IgD-negative memory B cell (primary cell): Measurements from ENCODE around the gene EI24. TPM values are rescaled to one million over a fixed set of nuclear protein-coding genes. Genes with fewer than 3 reads are reported as not detected.
"Not testable (repeated sequence)": the region's sequence is repeated elsewhere in the genome, so short reads cannot be mapped to it uniquely, and the experiment has no call there.

Source experiments
- H3K27ac Mint-ChIP-seq, 3 donors: one replicate each; pipeline ENCODE4 v1.8.0; 2020 to 2022; ENCODE audit warnings: mild to moderate bottlenecking in 3 of 3, mixed read lengths in 3 of 3, moderate library complexity in 1 of 3
- H3K27me3 Mint-ChIP-seq: one replicate; pipeline ENCODE4 v1.8.0; 2021; ENCODE audit warnings: mixed read lengths
- H3K36me3 Mint-ChIP-seq: one replicate; pipeline ENCODE4 v1.8.0; 2020; ENCODE audit warnings: mild to moderate bottlenecking, mixed read lengths
- H3K4me1 Mint-ChIP-seq, 3 donors: one replicate each; pipeline ENCODE4 v1.8.0; 2020 to 2022; ENCODE audit warnings: mixed read lengths in 3 of 3, mild to moderate bottlenecking in 1 of 3
- H3K4me3 Mint-ChIP-seq, 4 donors: one replicate each; pipeline ENCODE4 v1.8.0; 2020 to 2022; ENCODE audit warnings: mild to moderate bottlenecking in 4 of 4, mixed read lengths in 4 of 4, moderate library complexity in 3 of 4
- H3K9me3 Mint-ChIP-seq, 3 donors: one replicate each; pipeline ENCODE4 v1.8.0; 2020 to 2021; ENCODE audit warnings: mixed read lengths in 3 of 3, mild to moderate bottlenecking in 1 of 3
- polyA plus RNA-seq: library from polyadenylated mRNA; unstranded; fragments of 300-500 nt; fragmentation: Illumina TruSeq; gene quantifications from one replicate; pipeline ENCODE4 v1.2.3, GENCODE V29; 2021

Gene EI24
- polyA plus RNA-seq, 1 donor from 2014 or later, result 41.8 TPM

DNA sequence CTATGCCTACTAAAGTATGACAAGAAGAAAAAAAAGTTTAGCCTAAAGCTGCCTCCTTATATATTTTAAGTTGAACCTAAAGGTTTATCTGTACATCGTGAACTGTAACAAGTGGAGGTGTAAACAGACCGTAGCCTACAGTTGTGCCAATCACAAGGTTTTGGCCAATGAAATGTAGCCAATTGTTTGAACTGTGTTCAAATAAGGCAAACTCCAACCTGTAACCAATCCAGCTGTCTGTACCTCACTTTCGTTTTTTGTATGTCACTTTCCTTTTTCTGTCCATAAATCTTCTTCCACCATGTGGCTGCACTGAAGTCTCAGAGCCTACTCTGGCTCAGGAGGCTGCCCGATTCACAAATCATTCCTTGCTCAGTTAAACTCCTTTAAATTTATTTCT is 6.8 kb upstream of the EI24 start:
- Mint-ChIP-seq H3K27ac (no peak overlapping the region), H3K9me3 (no peaks in the 10 kb centered on the region), H3K36me3 (no peaks in the 10 kb centered on the region), H3K4me3 (no peak overlapping the region), H3K4me1 (no peaks in the 10 kb centered on the region), H3K27me3 (no peaks in the 10 kb centered on the region)

- Mint-ChIP-seq H3K4me3 (no peak overlapping the region), H3K27ac (no peak overlapping the region), H3K4me1 (peaks cover 0 to 2% (median 0%) of the 10 kb centered on the region in 3 donors), H3K9me3 (no peaks in the 10 kb centered on the region), H3K36me3 (no peaks in the 10 kb centered on the region), H3K27me3 (no peaks in the 10 kb centered on the region)
Measured at GRCh38 chr11:125564357-125564756, 4.9 kb upstream of the EI24 start.

GRCh38 chr11:125566235-125566634 is 3.0 kb upstream of the EI24 start:
- Mint-ChIP-seq H3K4me3 (peak overlapping the region in 1 of 4 donors; percentile 88), H3K27ac (no peak overlapping the region), H3K36me3 (peaks cover 1% of the 10 kb centered on the region)

GRCh38 chr11:125569915-125570621 is 791 bp downstream of the EI24 start:
- Mint-ChIP-seq H3K27me3 (no peaks in the 10 kb centered on the region), H3K4me3 (peak overlapping the region; percentile 88 to 95 (median 94)), H3K27ac (peak overlapping the region; percentile 61 to 92 (median 62)), H3K36me3 (peaks cover 1% of the 10 kb centered on the region), H3K9me3 (no peaks in the 10 kb centered on the region), H3K4me1 (peaks cover 14 to 17% (median 16%) of the 10 kb centered on the region in 3 donors)

More at GRCh38 chr11:125566235-125566634, 3.0 kb upstream of the EI24 start:
- peaks cover 13 to 15% (median 14%) of the 10 kb centered on the region in 3 donors for H3K4me1 Mint-ChIP-seq
- no peaks in the 10 kb centered on the region for H3K9me3 Mint-ChIP-seq
- H3K27me3 Mint-ChIP-seq, result no peaks in the 10 kb centered on the region

- no peaks in the 10 kb centered on the region for H3K27me3 Mint-ChIP-seq
- H3K4me1 Mint-ChIP-seq, result peaks cover 14 to 17% (median 16%) of the 10 kb centered on the region in 3 donors
- peak overlapping the region in 3 of 4 donors; percentile 60 to 88 (median 79) for H3K4me3 Mint-ChIP-seq
- H3K9me3 Mint-ChIP-seq, result no peaks in the 10 kb centered on the region
- H3K36me3 Mint-ChIP-seq, result peaks cover 3% of the 10 kb centered on the region
- H3K27ac Mint-ChIP-seq, result peak overlapping the region; percentile 59 to 62 (median 61)
Measured at GRCh38 chr11:125570952-125571351, 1.7 kb downstream of the EI24 start.

- no peaks in the 10 kb centered on the region for H3K9me3 Mint-ChIP-seq
- peaks cover 7% of the 10 kb centered on the region for H3K36me3 Mint-ChIP-seq
- H3K27me3 Mint-ChIP-seq, result no peaks in the 10 kb centered on the region
- H3K4me1 Mint-ChIP-seq, result peaks cover 14 to 17% (median 16%) of the 10 kb centered on the region in 3 donors
- no peak overlapping the region for H3K4me3 Mint-ChIP-seq
- no peak overlapping the region for H3K27ac Mint-ChIP-seq
Measured at GRCh38 chr11:125572916-125573315, 3.6 kb downstream of the EI24 start.

DNA sequence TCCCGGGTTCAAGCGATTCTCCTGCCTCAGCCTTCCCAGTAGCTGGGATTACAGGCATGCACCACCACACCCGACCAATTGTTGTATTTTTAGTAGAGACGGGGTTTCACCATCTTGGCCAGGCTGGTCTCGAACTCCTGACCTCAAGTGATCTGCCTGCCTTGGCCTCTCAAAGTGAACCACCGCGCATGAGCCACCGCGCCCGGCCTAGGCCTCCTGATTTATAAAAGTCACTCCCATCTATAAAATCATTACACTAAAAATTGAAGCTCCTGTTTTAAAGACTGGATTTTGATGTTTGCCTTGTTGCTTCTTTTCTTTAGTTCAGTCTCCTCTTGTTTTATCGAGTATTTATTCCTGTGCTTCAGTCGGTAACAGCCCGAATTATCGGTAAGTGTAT is 7.9 kb downstream of the EI24 start:
- H3K4me3 Mint-ChIP-seq, H3K27me3 Mint-ChIP-seq, H3K27ac Mint-ChIP-seq, H3K9me3 Mint-ChIP-seq, H3K4me1 Mint-ChIP-seq: not testable (repeated sequence)
- peaks cover 13% of the 10 kb centered on the region for H3K36me3 Mint-ChIP-seq

DNA sequence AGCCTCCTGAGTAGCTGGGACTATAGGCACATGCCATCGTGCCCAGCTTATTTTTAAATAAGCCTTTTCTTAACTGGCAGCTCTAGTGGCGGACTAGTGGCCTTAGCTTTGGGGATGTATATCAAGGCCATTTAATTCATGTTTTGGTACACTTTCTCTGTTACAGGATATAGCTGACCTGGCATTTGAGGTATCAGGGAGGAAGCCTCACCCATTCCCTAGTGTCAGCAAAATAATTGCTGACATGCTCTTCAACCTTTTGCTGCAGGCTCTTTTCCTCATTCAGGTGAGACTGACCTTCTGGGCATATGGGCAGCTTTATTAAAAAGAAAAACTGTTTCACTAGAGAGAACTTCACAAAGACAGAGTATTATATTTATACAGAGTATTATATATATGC is 9.5 kb downstream of the EI24 start:
- H3K27me3 Mint-ChIP-seq, result no peaks in the 10 kb centered on the region
- H3K36me3 Mint-ChIP-seq, result peaks cover 17% of the 10 kb centered on the region
- H3K9me3 Mint-ChIP-seq, result no peaks in the 10 kb centered on the region
- no peaks in the 10 kb centered on the region for H3K4me1 Mint-ChIP-seq
- H3K4me3 Mint-ChIP-seq, result no peak overlapping the region
- no peak overlapping the region for H3K27ac Mint-ChIP-seq

GRCh38 chr11:125579811-125580210 is 10.5 kb downstream of the EI24 start:
- peaks cover 17% of the 10 kb centered on the region for H3K36me3 Mint-ChIP-seq
- H3K27ac Mint-ChIP-seq, result no peak overlapping the region
- no peaks in the 10 kb centered on the region for H3K4me1 Mint-ChIP-seq
- no peak overlapping the region for H3K4me3 Mint-ChIP-seq
- H3K27me3 Mint-ChIP-seq, result no peaks in the 10 kb centered on the region
- H3K9me3 Mint-ChIP-seq, result no peaks in the 10 kb centered on the region

DNA sequence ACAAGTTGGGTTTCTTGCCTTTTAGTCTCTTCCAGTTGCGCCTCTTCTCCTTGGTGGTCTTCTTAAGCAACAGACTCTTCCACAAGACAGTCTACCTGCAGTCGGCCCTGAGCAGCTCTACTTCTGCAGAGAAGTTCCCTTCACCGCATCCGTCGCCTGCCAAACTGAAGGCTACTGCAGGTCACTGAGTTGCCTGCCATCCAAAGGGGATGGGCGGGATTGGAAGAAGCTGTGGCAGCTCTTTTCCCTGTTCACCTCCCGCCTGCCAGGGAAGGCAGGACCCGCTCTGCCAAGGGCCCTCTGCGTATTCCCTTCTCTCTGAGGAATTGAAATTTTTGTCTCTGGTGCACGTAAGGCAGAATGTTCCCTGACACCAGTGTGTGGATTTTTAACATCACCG is 14.2 kb downstream of the EI24 start:
- H3K9me3 Mint-ChIP-seq, result no peaks in the 10 kb centered on the region
- H3K4me1 Mint-ChIP-seq, result peaks cover 0 to 3% (median 0%) of the 10 kb centered on the region in 3 donors
- H3K36me3 Mint-ChIP-seq, result peaks cover 10% of the 10 kb centered on the region
- no peak overlapping the region for H3K27ac Mint-ChIP-seq
- H3K27me3 Mint-ChIP-seq, result no peaks in the 10 kb centered on the region
- H3K4me3 Mint-ChIP-seq, result no peak overlapping the region

- H3K9me3 Mint-ChIP-seq, result no peaks in the 10 kb centered on the region
- H3K27me3 Mint-ChIP-seq, result no peaks in the 10 kb centered on the region
- peaks cover 0 to 3% (median 0%) of the 10 kb centered on the region in 3 donors for H3K4me1 Mint-ChIP-seq
- peaks cover 7% of the 10 kb centered on the region for H3K36me3 Mint-ChIP-seq
- H3K27ac Mint-ChIP-seq, result no peak overlapping the region
- no peak overlapping the region for H3K4me3 Mint-ChIP-seq
Measured at GRCh38 chr11:125585487-125585886, 16.2 kb downstream of the EI24 start.

DNA sequence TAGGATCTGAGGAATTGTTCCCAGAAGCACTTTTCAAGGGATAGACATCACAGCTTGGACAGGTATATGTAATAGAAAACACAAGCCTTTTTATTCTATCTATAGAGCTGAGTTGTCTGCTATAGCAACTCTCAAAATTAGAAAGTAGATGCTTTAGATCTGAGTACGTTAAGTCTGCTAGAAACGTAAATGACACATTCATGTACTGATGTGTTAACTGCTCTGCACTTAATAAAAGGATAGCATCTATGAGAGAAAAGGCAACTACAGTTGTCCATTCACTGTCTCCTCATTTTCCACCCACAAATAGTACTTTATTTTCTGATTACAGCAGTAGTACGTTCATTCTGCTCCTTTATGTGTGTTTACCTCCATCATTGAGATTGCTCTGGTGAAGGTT is 17.3 kb downstream of the EI24 start:
- Mint-ChIP-seq H3K36me3 (peaks cover 6% of the 10 kb centered on the region), H3K4me1 (peaks cover 0 to 7% (median 4%) of the 10 kb centered on the region in 3 donors), H3K27ac (no peak overlapping the region), H3K4me3 (no peak overlapping the region), H3K27me3 (no peaks in the 10 kb centered on the region), H3K9me3 (no peaks in the 10 kb centered on the region)

DNA sequence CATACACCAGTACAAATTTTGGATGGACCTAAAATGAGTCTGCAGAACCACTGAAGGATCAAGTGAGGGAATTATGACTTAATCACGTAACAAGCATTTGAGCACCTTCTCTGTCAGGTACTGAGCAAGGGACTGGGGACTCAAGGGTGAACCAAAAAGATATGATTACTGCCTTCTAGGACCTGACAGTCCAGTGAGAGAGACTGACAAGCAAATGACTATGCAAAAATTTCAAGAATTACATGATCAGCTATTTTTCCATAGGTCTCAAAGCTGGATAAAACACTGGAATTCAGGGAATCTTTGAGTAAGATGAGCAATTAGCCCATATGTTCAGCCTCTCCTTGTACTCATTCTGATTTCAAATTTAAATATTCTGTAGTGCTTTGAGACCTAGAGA is 18.2 kb downstream of the EI24 start:
- no peaks in the 10 kb centered on the region for H3K27me3 Mint-ChIP-seq
- peak overlapping the region in 1 of 4 donors; percentile 6 for H3K4me3 Mint-ChIP-seq
- no peaks in the 10 kb centered on the region for H3K9me3 Mint-ChIP-seq
- H3K27ac Mint-ChIP-seq, result no peak overlapping the region
- H3K36me3 Mint-ChIP-seq, result peaks cover 7% of the 10 kb centered on the region
- peaks cover 3 to 8% (median 6%) of the 10 kb centered on the region in 3 donors for H3K4me1 Mint-ChIP-seq

DNA sequence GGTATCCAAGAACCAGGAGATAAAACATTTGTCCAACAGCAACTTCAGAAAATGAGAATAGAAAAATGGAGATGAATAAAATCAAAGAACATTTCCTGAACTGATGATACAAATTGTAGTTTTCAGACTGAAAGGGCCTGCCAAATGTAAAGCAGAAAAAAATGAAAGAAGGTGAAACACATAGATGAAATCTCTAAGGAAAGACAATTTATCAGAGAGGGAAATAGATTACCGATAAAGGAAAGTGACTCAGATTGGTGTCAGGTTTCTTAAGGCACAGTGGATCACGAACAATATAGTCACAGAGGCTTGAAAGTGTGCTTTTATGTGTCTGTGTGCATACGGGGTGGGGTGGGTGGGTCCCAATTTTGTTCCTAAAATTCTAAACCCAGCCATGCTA is 19.2 kb downstream of the EI24 start:
- Mint-ChIP-seq H3K36me3 (peaks cover 5% of the 10 kb centered on the region), H3K9me3 (no peaks in the 10 kb centered on the region), H3K4me3 (peak overlapping the region in 1 of 4 donors; percentile 65), H3K27me3 (no peaks in the 10 kb centered on the region), H3K4me1 (peaks cover 9 to 16% (median 10%) of the 10 kb centered on the region in 3 donors), H3K27ac (peak overlapping the region in 1 of 3 donors; percentile 40)

GRCh38 chr11:125591649-125592304 is 22.5 kb downstream of the EI24 start:
- Mint-ChIP-seq H3K4me3 (peak overlapping the region; percentile 87 to 97 (median 94)), H3K4me1 (peaks cover 22 to 31% (median 29%) of the 10 kb centered on the region in 3 donors), H3K9me3 (no peaks in the 10 kb centered on the region), H3K27me3 (no peaks in the 10 kb centered on the region), H3K27ac (peak overlapping the region; percentile 90 to 99 (median 98)), H3K36me3 (peaks cover 8% of the 10 kb centered on the region)
